Liver (tissue), 9 donors: ENCODE data around the gene PPP1R36. TPM values are rescaled to one million over a fixed set of nuclear protein-coding genes. Genes with fewer than 3 reads are reported as not detected.
"Not testable (repeated sequence)": the region's sequence is repeated elsewhere in the genome, so short reads cannot be mapped to it uniquely, and the experiment has no call there.

Experiments used
- DNase-seq: peaks from one replicate; pipeline ENCODE4 v3.0.0-alpha.2; 2017; ENCODE audit warnings: low spot score
- H3K27ac ChIP-seq, 2 donors: one replicate each; pipeline ENCODE4 v1.7.0; 2013; ENCODE audit warnings: inconsistent platforms in 2 of 2, low read length in 2 of 2, control low read depth in 1 of 2, low read depth in 1 of 2, mild to moderate bottlenecking in 1 of 2
- H3K27me3 ChIP-seq, 4 donors: one replicate each; pipeline versions ENCODE4 v1.6.1 to v1.7.0; 2013; ENCODE audit warnings: low read length in 3 of 4, inconsistent platforms in 1 of 4, mild to moderate bottlenecking in 1 of 4, moderate library complexity in 1 of 4; ENCODE audit not compliant: control insufficient read depth in 4 of 4, insufficient read depth in 4 of 4
- H3K36me3 ChIP-seq, 4 donors: one replicate each; pipeline versions ENCODE4 v1.6.1 to v1.7.0; 2013; ENCODE audit warnings: low read length in 3 of 4, mild to moderate bottlenecking in 3 of 4, low read depth in 1 of 4, moderate library complexity in 1 of 4; ENCODE audit not compliant: control insufficient read depth in 4 of 4, insufficient read depth in 3 of 4
- H3K4me1 ChIP-seq, 4 donors: one replicate each; pipeline versions ENCODE4 v1.6.1 to v1.7.0; 2013; ENCODE audit warnings: low read length in 3 of 4, mild to moderate bottlenecking in 3 of 4, moderate library complexity in 1 of 4; ENCODE audit not compliant: control insufficient read depth in 4 of 4, insufficient read depth in 4 of 4
- H3K4me3 ChIP-seq, 3 donors: one replicate each; pipeline versions ENCODE4 v1.6.1 to v1.7.0; 2013; ENCODE audit warnings: low read length in 3 of 3, control low read depth in 1 of 3, low read depth in 1 of 3, mild to moderate bottlenecking in 1 of 3
- H3K9ac ChIP-seq, 2 donors: one replicate each; pipeline ENCODE4 v1.7.0; 2013; ENCODE audit warnings: low read length in 2 of 2, mild to moderate bottlenecking in 2 of 2, moderate library complexity in 2 of 2, control low read depth in 1 of 2, low read depth in 1 of 2
- H3K9me3 ChIP-seq, 4 donors: one replicate each; pipeline versions ENCODE4 v1.6.1 to v1.7.0; 2013; ENCODE audit warnings: low read length in 3 of 4; ENCODE audit not compliant: control insufficient read depth in 4 of 4
- EGR1 ChIP-seq, 2 donors: IDR thresholded peaks; 2 replicates each; pipeline ENCODE4 v1.6.1; 2016 to 2018; ENCODE audit warnings: antibody characterized with exemption in 2 of 2, low read depth in 2 of 2
- FOXA1 ChIP-seq: IDR thresholded peaks from 2 replicates; pipeline ENCODE4 v1.6.1; 2016; ENCODE audit warnings: antibody characterized with exemption
- FOXA2 ChIP-seq: IDR thresholded peaks from 2 replicates; pipeline ENCODE4 v1.6.1; 2016; ENCODE audit warnings: antibody characterized with exemption
- GABPA ChIP-seq, 2 donors: IDR thresholded peaks in 1 of 2; conservative IDR thresholded peaks in 1 of 2; 2 replicates each; pipeline ENCODE4 v1.6.1; 2016; ENCODE audit warnings: antibody characterized with exemption in 2 of 2, mild to moderate bottlenecking in 1 of 2, moderate library complexity in 1 of 2
- HNF4G ChIP-seq: IDR thresholded peaks from 2 replicates; pipeline ENCODE4 v1.6.1; 2016; ENCODE audit warnings: antibody characterized with exemption
- JUND ChIP-seq, 2 donors: IDR thresholded peaks; 2 replicates each; pipeline ENCODE4 v1.6.1; 2016; ENCODE audit warnings: antibody characterized with exemption in 2 of 2
- RAD21 ChIP-seq, 2 donors: IDR thresholded peaks; 2 replicates each; pipeline ENCODE4 v1.6.1; 2016; ENCODE audit warnings: antibody characterized with exemption in 2 of 2, mild to moderate bottlenecking in 2 of 2
- SP1 ChIP-seq: IDR thresholded peaks from 2 replicates; pipeline ENCODE4 v1.6.1; 2018; ENCODE audit warnings: antibody characterized with exemption, mild to moderate bottlenecking
- TAF1 ChIP-seq: conservative IDR thresholded peaks from 2 replicates; pipeline ENCODE4 v1.6.1; 2016; ENCODE audit warnings: antibody characterized with exemption, mild to moderate bottlenecking
- WGBS: extraction: QIAGEN DNeasy Blood & Tissue Kit; methylation state at CpG from one replicate; pipeline ENCODE4 v1.1.7; 2013; 5-methylcytosine and 5-hydroxymethylcytosine counted together
- polyA plus RNA-seq, 2 donors: library from polyadenylated mRNA; stranded (reverse) in 1 of 2; unstranded in 1 of 2; fragments of 200-250 nt in 1 of 2; fragments of >200 nt in 1 of 2; fragmentation: Nextera tagmentation in 1 of 2; extraction: Ambion mirVana in 1 of 2; gene quantifications; one replicate each; pipeline versions ENCODE4 v1.2.1 to v1.2.3, GENCODE V29; 2013 to 2015
- total RNA-seq, 2 donors: library from RNA; depleted of rRNA; stranded (reverse); fragments of >200 nt; gene quantifications; one replicate each; pipeline ENCODE4 v1.2.3, GENCODE V29; 2014
- TF ChIP-seq, protein P1 (sequence below): fragments of 150-350 bp; IDR thresholded peaks from 2 replicates; pipeline ENCODE4 v1.5.1; 2017; ENCODE audit warnings: improper control_type of control experiment, low read depth, low read length; ENCODE audit not compliant: missing input control
- TF ChIP-seq, protein P2 (sequence below): IDR thresholded peaks from 2 replicates; pipeline ENCODE4 v1.6.1; 2016; ENCODE audit warnings: antibody characterized with exemption
- TF ChIP-seq, protein P3 (sequence below): IDR thresholded peaks from 2 replicates; pipeline ENCODE4 v1.6.1; 2016; ENCODE audit warnings: antibody characterized with exemption
- donor health status: healthy.
- donor health status: healthy.
- donor health status: healthy.
- donor health status: healthy.
- donor health status: healthy.

PPP1R36 gene
- total and polyA plus RNA-seq, 4 donors, result 0.08 to 0.09 (median 0.08) TPM; not detected in 1

DNA sequence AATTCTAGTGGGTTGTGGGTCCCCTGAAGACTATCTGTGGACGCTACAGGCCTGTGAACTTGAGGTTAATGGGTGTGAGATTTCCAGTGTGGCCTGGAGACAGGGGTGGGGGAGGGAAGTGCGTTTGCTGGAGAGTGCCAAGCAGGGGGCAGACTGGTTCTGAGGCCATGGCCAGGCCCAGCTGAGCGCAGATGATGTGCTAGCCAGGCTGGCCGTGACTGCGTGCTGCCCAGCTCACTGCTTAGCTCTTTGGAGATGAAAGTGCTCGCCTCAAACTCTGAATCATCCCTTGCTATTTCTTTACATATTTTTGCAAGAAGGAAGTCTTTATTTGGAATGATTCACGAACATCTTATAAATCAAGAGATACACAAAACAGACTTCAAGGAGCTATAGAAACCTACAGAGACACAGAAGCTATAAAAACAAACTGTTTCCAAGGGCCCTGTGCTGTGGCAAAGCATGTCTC lies 79.2 kb downstream of the PPP1R36 start:
- Histone ChIP-seq H3K4me3 (no peak overlapping the region), H3K9me3 (no peaks in the 10 kb centered on the region), H3K27ac (no peak overlapping the region), H3K36me3 (no peaks in the 10 kb centered on the region), H3K27me3 (no peaks in the 10 kb centered on the region), H3K4me1 (peaks cover 0 to 3% (median 0%) of the 10 kb centered on the region in 4 donors), H3K9ac (no peak overlapping the region)
- TF ChIP-seq, protein P1, sequence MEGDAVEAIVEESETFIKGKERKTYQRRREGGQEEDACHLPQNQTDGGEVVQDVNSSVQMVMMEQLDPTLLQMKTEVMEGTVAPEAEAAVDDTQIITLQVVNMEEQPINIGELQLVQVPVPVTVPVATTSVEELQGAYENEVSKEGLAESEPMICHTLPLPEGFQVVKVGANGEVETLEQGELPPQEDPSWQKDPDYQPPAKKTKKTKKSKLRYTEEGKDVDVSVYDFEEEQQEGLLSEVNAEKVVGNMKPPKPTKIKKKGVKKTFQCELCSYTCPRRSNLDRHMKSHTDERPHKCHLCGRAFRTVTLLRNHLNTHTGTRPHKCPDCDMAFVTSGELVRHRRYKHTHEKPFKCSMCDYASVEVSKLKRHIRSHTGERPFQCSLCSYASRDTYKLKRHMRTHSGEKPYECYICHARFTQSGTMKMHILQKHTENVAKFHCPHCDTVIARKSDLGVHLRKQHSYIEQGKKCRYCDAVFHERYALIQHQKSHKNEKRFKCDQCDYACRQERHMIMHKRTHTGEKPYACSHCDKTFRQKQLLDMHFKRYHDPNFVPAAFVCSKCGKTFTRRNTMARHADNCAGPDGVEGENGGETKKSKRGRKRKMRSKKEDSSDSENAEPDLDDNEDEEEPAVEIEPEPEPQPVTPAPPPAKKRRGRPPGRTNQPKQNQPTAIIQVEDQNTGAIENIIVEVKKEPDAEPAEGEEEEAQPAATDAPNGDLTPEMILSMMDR, result no peak
- TF ChIP-seq FOXA1 (no peak), EGR1 (IDR thresholded peaks at IDR 0.05; ENCODE audit: low read depth in 2 of 2) (no peak), RAD21 (IDR thresholded peaks at IDR 0.05) (no peak), JUND (IDR thresholded peaks at IDR 0.05) (no peak), GABPA (IDR thresholded peaks at IDR 0.05 in 1 of 2, conservative IDR thresholded peaks at IDR 0.05 in 1 of 2) (no peak), TAF1 (no peak)
- TF ChIP-seq, protein P2, sequence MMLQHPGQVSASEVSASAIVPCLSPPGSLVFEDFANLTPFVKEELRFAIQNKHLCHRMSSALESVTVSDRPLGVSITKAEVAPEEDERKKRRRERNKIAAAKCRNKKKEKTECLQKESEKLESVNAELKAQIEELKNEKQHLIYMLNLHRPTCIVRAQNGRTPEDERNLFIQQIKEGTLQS, result no peak
- TF ChIP-seq, protein P3, sequence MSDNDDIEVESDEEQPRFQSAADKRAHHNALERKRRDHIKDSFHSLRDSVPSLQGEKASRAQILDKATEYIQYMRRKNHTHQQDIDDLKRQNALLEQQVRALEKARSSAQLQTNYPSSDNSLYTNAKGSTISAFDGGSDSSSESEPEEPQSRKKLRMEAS, result no peak
- DNase-seq, result no peak
- 76% methylated on average over 7 of the region's 7 CpGs for WGBS

DNA sequence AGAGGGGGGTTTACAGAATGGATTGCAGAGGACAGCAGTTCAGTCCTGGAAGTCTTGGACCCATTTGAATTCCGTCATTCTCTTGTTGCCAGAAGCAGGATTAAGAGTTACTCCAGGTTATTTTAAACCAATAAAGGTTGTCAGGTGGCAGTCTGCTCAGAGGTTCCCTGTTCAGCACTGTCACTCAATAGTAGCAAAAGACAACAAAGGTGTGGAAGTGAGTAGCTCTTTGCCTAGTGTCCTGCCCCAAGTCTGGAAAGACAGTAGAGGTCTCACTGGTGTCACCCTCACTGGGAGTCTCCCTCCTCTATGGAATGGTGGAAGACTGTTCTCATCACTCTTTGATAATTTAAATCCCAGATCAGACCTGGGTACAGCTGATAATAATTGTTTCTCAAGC lies 81.0 kb downstream of the PPP1R36 start:
- WGBS, result 73% methylated on average over 1 of the region's 1 CpG
- DNase-seq, result no peak
- Histone ChIP-seq H3K36me3 (no peaks in the 10 kb centered on the region), H3K9ac (no peak overlapping the region), H3K27me3 (no peaks in the 10 kb centered on the region), H3K4me3 (no peak overlapping the region), H3K9me3 (no peaks in the 10 kb centered on the region), H3K4me1 (peaks cover 0 to 2% (median 0%) of the 10 kb centered on the region in 4 donors), H3K27ac (no peak overlapping the region)
- no peak for TF ChIP-seq SP1
- no peak for TF ChIP-seq HNF4G
- no peak for TF ChIP-seq FOXA2
- TF ChIP-seq EGR1 (IDR thresholded peaks at IDR 0.05; ENCODE audit: low read depth in 2 of 2), result no peak
- TF ChIP-seq FOXA1, result no peak
- no peak for TF ChIP-seq GABPA (IDR thresholded peaks at IDR 0.05 in 1 of 2, conservative IDR thresholded peaks at IDR 0.05 in 1 of 2)
- TF ChIP-seq, protein P2, result no peak

DNA sequence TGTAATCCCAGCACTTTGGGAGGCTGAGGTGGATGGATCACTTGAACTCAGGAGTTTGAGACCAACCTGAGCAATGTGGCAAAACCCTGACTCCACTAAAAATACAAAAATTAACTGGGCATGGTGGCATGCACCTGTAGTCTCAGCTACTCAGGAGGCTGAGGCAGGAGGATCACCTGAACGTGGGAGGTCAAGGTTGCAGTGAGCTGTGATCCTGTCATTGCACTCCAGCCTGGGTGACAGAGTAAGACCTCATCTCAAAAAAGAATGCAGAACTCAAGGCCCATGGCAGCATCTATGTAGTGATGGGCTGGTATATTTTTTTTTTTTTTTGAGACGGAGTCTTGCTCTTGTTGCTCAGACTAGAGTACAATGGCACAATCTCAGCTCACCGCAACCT lies 81.5 kb downstream of the PPP1R36 start:
- not testable (repeated sequence) for H3K4me1 ChIP-seq, H3K9ac ChIP-seq, H3K27ac ChIP-seq, H3K9me3 ChIP-seq, H3K4me3 ChIP-seq, H3K27me3 ChIP-seq, DNase-seq, H3K36me3 ChIP-seq
- 99% methylated on average over 3 of the region's 3 CpGs for WGBS
